ENCODE measurements around the gene NKX2-4. TPM values are rescaled to one million over a fixed set of nuclear protein-coding genes. Genes with fewer than 3 reads are reported as not detected.

The NKX2-4 gene
- total RNA-seq, 4 donors from 2014 or later = not detected

- H3K36me3 ChIP-seq = peaks cover 0 to 20% (median 7%) of the 10 kb centered on the region in 4 donors
- DNase-seq = no peak
- H3K9me3 ChIP-seq = no peaks in the 10 kb centered on the region
- no peak overlapping the region for H3K4me3 ChIP-seq
- no peak overlapping the region for H3K27ac ChIP-seq
- in situ Hi-C loops (cut with MboI; ENCODE audit: low pct_ligation_motif_present in 1 of 4, low pct_unique_long_range_greater_than_20kb in 1 of 4, low sequenced_read_pairs in 3 of 4) = no loop called here
- WGBS, 2 donors (ENCODE audit: low coverage in 1 of 2) = 0 to 44% methylated on average over 1 of the region's 1 CpG
- H3K4me1 ChIP-seq = peaks cover 0 to 12% (median 0%) of the 10 kb centered on the region in 4 donors
- TF ChIP-seq POLR2AphosphoS5 (IDR thresholded peaks at IDR 0.05) (no peak), EP300 (IDR thresholded peaks at IDR 0.05; ENCODE audit: low read depth) (no peak), POLR2A (IDR thresholded peaks at IDR 0.05) (no peak), CTCF (IDR thresholded peaks at IDR 0.05) (no peak)
- intact Hi-C loops (cut with DNase I; ENCODE audit: low total_unique reads) = no loop called here
- no peaks in the 10 kb centered on the region for H3K27me3 ChIP-seq
Measured at GRCh38 chr20:21355981-21356380, 41.3 kb downstream of the NKX2-4 start.

GRCh38 chr20:21353236-21353635 is 44.1 kb downstream of the NKX2-4 start:
- no peak for TF ChIP-seq CTCF (IDR thresholded peaks at IDR 0.05)
- TF ChIP-seq EP300 (IDR thresholded peaks at IDR 0.05; ENCODE audit: low read depth) = no peak
- TF ChIP-seq POLR2A (IDR thresholded peaks at IDR 0.05) = no peak
- no peak for TF ChIP-seq POLR2AphosphoS5 (IDR thresholded peaks at IDR 0.05)
- intact Hi-C loops (cut with DNase I; ENCODE audit: low total_unique reads) = no loop called here
- peaks cover 0 to 5% (median 0%) of the 10 kb centered on the region in 4 donors for H3K4me1 ChIP-seq
- H3K27me3 ChIP-seq = no peaks in the 10 kb centered on the region
- no peak overlapping the region for H3K4me3 ChIP-seq
- peaks cover 0 to 28% (median 11%) of the 10 kb centered on the region in 4 donors for H3K36me3 ChIP-seq
- 100% methylated on average over 1 of the region's 1 CpG for WGBS, 2 donors (ENCODE audit: low coverage in 1 of 2)
- no peak for DNase-seq
- no peak overlapping the region for H3K27ac ChIP-seq
- no peaks in the 10 kb centered on the region for H3K9me3 ChIP-seq
- in situ Hi-C loops (cut with MboI; ENCODE audit: low pct_ligation_motif_present in 1 of 4, low pct_unique_long_range_greater_than_20kb in 1 of 4, low sequenced_read_pairs in 3 of 4) = no loop called here

GRCh38 chr20:21352703-21353102 is 44.6 kb downstream of the NKX2-4 start:
- H3K27ac ChIP-seq = no peak overlapping the region
- TF ChIP-seq POLR2AphosphoS5 (IDR thresholded peaks at IDR 0.05) (no peak), CTCF (IDR thresholded peaks at IDR 0.05) (no peak), EP300 (IDR thresholded peaks at IDR 0.05; ENCODE audit: low read depth) (no peak), POLR2A (IDR thresholded peaks at IDR 0.05) (no peak)
- no peak for DNase-seq
- H3K9me3 ChIP-seq = no peaks in the 10 kb centered on the region
- H3K36me3 ChIP-seq = peaks cover 0 to 31% (median 14%) of the 10 kb centered on the region in 4 donors
- no peaks in the 10 kb centered on the region for H3K27me3 ChIP-seq
- peaks cover 0 to 5% (median 0%) of the 10 kb centered on the region in 4 donors for H3K4me1 ChIP-seq
- no peak overlapping the region for H3K4me3 ChIP-seq
- intact Hi-C loops (cut with DNase I; ENCODE audit: low total_unique reads) = no loop called here
- in situ Hi-C loops (cut with MboI; ENCODE audit: low pct_ligation_motif_present in 1 of 4, low pct_unique_long_range_greater_than_20kb in 1 of 4, low sequenced_read_pairs in 3 of 4) = no loop called here

Small RNA genes within 50 kb of the gene (small RNA-seq; reads per million reads assigned to genes)
- gene RN7SKP140 = 0 reads per million in 4 donors

Other genes starting within 250 kb of the NKX2-4 start
- 10 to 100 TPM; 16.1 to 46.4 (median 30.3) TPM for gene XRN2, start 94.2 kb downstream of the NKX2-4 start, total RNA-seq
- gene NKX2-2, start 116.5 kb upstream of the NKX2-4 start, total RNA-seq = 1 to 10 TPM in 1 of 4 donors, under 1 TPM in 2, not detected in 1; 0.60 to 2.2 (median 0.82) TPM